ENCODE measurements around the gene CTTNBP2.

The CTTNBP2 gene, protein sequence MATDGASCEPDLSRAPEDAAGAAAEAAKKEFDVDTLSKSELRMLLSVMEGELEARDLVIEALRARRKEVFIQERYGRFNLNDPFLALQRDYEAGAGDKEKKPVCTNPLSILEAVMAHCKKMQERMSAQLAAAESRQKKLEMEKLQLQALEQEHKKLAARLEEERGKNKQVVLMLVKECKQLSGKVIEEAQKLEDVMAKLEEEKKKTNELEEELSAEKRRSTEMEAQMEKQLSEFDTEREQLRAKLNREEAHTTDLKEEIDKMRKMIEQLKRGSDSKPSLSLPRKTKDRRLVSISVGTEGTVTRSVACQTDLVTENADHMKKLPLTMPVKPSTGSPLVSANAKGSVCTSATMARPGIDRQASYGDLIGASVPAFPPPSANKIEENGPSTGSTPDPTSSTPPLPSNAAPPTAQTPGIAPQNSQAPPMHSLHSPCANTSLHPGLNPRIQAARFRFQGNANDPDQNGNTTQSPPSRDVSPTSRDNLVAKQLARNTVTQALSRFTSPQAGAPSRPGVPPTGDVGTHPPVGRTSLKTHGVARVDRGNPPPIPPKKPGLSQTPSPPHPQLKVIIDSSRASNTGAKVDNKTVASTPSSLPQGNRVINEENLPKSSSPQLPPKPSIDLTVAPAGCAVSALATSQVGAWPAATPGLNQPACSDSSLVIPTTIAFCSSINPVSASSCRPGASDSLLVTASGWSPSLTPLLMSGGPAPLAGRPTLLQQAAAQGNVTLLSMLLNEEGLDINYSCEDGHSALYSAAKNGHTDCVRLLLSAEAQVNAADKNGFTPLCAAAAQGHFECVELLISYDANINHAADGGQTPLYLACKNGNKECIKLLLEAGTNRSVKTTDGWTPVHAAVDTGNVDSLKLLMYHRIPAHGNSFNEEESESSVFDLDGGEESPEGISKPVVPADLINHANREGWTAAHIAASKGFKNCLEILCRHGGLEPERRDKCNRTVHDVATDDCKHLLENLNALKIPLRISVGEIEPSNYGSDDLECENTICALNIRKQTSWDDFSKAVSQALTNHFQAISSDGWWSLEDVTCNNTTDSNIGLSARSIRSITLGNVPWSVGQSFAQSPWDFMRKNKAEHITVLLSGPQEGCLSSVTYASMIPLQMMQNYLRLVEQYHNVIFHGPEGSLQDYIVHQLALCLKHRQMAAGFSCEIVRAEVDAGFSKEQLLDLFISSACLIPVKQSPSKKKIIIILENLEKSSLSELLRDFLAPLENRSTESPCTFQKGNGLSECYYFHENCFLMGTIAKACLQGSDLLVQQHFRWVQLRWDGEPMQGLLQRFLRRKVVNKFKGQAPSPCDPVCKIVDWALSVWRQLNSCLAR (N-terminal part only)

DNA sequence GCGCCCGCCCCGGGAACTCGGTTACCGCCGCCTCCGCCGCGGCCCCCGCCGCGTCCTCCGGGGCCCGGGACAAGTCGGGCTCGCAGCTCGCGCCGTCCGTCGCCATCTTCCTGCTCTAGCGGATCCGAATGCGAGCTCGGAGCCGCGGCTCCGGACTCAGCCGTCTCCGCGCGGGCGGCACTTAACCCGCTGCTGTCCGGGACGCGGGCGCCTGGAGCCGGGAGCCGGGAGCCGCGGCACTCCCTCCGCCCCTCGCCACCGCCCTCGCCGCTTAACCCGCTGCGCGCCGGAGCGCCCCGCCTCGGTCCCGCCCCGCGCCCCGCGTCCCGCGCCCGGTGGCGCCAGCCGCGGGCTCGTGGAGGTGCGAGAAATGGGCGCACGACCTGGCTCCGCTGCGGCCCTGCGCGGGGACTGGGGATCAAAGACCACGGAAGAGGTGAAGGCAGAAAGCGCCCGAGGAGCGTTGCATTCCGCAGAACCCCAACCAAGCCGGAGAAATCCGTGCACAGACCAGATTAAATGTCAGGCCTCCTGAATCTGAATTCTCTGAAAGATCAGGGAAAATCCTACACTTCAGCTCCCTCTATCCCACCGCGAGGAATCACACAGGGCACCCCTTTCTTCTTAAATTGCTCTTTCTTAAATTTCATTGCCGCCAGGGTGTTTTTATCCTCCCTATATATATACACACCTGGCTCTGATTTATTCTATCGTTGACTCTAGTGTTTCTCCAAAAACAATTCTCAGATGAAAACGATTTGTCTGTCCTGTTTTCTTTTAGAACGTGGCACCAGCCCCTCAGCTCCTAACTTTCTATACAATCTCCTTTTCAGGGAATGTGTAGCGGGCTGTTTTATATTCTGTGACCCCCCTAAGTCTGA, at the start of gene CTTNBP2:
TSS of gene CTTNBP2 (minus strand) at position 132 of the 881 bp plus-strand sequence. CDS start at position 106, 26 bp downstream.
- no peak for DNase-seq

GRCh38 chr7:117916309-117916708, 43.1 kb upstream of the CTTNBP2 start:
- DNase-seq, result no peak

DNA sequence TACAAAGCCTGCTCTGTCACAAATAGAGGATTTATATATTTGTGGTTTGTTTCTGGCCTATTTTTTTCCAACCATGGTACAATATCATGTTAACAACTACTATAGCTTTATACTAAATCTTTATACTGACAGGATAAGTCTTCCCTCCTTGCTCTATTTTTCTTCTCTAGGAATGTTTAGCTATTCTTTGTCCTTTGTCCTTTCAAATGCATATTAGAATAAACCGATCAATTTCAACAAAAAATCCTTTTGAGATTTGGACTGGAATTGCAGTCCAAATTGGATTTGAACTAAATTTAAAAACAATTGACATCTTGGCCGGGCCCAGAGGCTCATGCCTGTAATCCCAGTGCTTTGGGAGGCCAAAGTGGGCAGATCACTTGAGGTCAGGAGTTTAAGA, 39.2 kb upstream of the CTTNBP2 start:
- no peak for DNase-seq

GRCh38 chr7:117908031-117908795, 35.0 kb upstream of the CTTNBP2 start:
- DNase-seq, result no peak

DNA sequence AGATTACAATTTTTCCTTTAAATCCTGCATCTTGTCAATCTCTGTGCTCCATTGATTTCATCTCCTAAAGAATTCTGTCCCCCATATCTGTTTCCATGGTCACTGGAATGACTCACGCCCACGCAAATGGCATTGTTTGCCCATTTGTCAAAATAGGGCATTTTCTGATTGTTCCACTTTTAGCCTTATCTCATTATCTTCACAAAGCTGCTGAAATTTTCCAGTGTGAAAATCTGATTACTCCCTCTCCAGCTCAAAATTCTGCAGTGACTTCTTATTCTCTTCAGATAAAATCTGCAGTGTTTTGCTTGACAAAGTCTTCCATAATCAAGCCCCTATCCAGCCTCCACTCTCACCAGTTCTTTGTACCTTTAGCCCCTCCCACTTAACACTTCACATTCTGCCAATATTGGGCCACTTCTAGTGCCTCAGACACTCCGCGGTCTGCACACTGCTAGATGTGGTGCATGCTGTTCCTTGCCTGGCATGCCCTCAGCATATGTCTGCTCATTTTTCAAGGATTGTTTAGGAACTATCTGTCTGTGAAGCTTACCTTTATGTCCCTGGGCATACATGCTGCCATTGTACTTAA, 33.9 kb upstream of the CTTNBP2 start:
- no peak for DNase-seq

GRCh38 chr7:117902314-117902889, 29.2 kb upstream of the CTTNBP2 start:
- DNase-seq, result no peak

DNA sequence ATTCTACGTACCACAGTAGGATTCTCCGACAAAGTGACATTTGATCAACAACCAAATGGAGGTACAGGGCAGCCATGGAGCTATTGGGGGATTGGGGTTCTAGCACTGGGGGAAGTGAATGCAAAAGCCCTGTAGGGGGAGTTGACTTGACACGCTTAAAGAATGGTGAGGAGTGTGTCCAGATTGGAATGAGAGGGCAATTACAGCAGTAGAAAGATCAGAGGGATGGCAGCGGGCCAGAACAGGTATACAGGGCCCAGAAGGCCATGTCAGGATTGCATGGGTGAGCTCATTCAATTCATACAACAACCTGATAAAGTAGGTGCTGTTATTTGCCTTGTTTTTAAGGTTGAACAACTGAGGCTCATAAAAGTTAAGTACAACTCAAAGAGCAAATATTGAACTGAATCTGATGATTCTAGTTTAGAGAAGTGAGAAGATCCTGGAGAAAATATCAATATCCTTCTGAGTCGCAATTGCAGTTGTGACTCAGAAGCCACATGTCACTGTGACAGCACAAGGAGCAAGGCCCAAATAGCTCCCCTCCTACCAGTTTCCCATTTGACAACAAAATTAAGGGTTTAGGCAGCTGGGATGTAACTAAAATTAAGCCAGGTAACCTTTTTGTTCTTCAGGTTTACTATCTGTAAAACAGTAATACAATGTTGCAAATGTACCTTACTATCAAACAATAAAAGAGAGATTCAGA, 28.0 kb upstream of the CTTNBP2 start:
- no peak for DNase-seq

- DNase-seq, result no peak
Measured at GRCh38 chr7:117896339-117896738, 23.1 kb upstream of the CTTNBP2 start.

- DNase-seq, result no peak
Measured at GRCh38 chr7:117895276-117895675, 22.0 kb upstream of the CTTNBP2 start.

- DNase-seq, result no peak
Measured at GRCh38 chr7:117894037-117894436, 20.8 kb upstream of the CTTNBP2 start.

- DNase-seq, result no peak
Measured at GRCh38 chr7:117892821-117893220, 19.6 kb upstream of the CTTNBP2 start.

GRCh38 chr7:117889611-117890010, 16.4 kb upstream of the CTTNBP2 start:
- DNase-seq, result no peak

GRCh38 chr7:117888627-117889026, 15.4 kb upstream of the CTTNBP2 start:
- no peak for DNase-seq

DNA sequence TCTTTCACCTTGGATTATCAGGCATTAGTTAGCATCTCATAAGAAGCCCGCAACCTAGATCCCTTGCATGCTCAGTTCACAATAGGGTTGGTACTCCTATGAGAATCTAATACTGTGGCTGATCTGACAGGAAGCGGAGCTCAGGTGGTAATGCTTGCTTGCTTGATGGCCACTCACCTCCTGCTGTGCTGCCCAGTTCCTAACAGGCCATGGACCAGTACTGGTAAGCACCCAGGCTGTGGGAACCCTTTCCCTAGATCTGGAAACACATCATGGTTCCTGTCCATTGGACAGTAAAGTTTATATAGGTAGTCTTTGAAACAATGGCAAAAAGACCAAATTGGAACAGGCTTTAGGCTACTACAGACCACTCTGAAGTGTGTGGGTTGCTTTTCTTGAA, 9.4 kb upstream of the CTTNBP2 start:
- DNase-seq, result no peak

DNA sequence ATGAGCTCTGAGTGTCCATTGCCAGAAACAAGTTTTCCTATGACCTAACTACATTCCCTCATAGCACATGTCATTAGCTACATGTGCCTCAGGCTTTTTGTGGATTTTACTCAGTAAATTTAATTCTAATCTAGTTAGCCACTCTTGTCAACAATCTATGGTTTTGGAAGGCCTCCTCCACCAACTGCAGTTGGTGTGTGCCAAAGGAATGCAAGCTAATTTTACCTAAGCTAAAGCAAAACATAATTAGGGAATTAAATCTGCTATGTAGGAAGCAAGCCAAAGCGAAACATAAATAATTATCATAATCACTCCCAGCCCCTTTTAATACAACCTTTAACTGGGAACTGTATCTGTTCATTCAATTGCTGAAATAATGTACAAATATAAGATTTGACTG, 3.5 kb upstream of the CTTNBP2 start:
- no peak for DNase-seq

DNA sequence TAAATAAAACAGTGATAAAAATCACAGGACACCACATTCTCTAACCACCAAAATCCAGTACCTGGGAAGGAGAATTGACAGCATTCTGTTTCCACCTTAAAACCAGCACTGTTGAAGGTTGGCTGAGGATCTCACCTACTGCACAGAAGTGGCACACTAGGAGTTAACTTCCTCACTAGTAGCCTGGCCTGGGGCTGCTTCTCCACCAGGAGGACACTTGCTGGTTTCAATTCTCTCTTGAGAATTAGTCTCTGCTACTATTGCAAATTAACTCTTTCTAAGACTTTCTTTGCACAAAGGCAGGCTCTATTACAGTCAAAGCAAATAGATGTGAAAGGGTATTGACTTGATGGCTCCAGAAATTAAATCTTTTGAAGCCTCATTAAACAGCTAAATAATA, 2.3 kb upstream of the CTTNBP2 start:
- no peak for DNase-seq

DNA sequence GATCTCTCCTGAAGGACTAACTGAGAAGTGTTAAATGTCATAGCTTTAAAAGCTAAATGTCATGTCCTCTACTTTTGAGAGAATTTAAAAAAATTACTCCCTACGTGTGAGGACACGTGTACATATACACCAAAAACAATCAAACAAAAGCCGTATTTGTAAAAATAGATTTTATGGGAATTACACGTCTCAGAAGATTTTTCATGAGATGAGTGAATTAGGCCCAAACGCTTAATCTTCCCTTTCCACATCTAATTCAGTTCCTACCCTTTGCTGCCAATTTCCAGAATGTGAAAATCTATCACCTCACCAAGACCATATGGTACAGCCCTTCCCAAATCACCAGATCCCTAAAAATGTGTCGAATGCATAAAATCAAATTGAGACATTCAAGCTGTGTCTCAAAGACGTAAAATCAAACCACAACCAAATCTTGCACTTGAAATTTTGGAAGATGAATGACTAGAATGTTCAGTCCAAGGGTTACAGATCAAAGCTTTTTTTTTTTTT, 1.0 kb upstream of the CTTNBP2 start:
- DNase-seq, result no peak

GRCh38 chr7:117872561-117873309, 506 bp downstream of the CTTNBP2 start:
- DNase-seq, result no peak

Measured in activated CD4-positive, alpha-beta T cell treated with anti-CD3 and anti-CD28 coated beads for 4 hours (primary cell).